Inflammatory macrophage (primary cell): Measurements from ENCODE around the gene UBE2O.
"Not testable (repeated sequence)": the region's sequence is repeated elsewhere in the genome, so short reads cannot be mapped to it uniquely, and the experiment has no call there.

ENCODE experiments used
- DNase-seq, 2 donors: peaks; one replicate each; pipeline ENCODE4 v3.0.0-alpha.2; 2020 to 2022

UBE2O gene

GRCh38 chr17:76370261-76370993 lies 82.5 kb downstream of the UBE2O start:
- no peak for DNase-seq

DNA sequence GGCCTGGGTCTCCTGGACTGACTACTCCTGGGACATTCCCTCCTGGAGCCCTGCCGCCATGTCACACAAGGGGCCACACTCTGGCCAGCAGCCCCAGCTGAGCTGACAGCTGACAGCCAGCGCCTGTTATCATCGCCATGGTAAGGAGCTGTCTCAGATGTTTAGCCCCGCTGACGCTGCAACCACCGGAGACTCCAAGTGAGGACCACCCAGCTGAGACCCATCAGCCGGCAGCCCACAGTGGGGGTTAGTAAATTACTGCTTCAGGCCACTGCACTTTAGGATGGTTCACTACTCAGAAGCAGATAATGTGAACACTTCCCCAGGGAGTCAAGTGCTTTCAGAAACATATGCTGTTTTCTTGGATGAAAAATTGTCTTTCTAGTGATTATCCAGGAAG lies 83.1 kb downstream of the UBE2O start:
- no peak for DNase-seq

- DNase-seq: no peak
These were observed 83.6 kb downstream of the UBE2O start for GRCh38 chr17:76369379-76369778.

GRCh38 chr17:76368545-76368944 lies 84.4 kb downstream of the UBE2O start:
- DNase-seq: no peak

- DNase-seq: no peak
These were observed 85.3 kb downstream of the UBE2O start for GRCh38 chr17:76367642-76368041.

DNA sequence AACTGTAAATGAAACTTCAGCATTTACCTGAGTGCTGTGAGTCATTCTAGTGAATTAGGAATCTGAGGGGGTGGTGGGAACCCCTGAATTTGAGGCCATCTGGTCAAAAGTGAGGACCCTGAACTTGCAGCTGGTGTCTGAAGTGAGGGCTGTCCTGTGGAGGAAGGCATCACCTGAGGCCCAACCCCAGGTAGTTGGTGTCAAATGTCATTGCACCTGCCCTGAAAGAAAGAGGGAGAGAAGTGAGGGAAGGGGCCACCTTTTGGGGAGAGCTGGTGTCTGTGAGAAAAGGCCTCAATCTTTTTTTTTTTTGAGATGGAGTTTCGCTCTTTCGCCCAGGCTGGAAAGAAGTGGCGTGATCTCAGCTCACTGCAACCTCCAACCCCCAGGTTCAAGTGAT lies 86.7 kb downstream of the UBE2O start:
- no peak for DNase-seq

DNA sequence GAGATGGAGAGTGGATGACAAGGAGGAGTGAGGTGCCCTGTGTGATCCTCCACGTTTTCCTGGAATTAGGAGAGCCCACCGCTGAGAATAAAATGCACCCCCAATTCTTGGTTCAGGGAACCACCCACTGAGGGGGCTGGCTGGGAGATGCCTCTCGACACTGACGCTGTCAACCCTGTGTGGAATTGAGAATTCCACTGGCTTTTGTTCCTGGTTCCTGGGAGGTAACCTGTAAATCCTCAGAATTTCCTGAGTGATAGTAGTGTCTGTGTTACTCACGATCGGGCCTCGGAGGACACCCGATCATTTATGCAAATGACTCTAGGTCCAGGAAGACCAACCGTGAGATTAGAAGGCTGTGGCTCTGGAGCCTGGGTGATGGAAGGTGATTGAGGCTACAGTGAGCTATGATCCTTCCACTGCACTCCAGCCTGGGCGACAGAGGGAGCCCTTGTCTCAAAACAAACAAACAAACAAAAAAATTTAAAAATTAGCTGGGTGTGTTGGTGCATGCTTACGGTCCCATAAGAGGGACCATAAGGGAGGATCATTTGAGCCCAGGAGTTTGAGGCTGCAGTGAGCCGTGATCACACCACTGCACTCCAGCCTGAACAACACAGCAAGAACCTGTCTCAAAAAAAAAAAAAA lies 87.6 kb downstream of the UBE2O start:
- DNase-seq: peak; percentile 29 to 32

GRCh38 chr17:76363107-76363842 lies 89.7 kb downstream of the UBE2O start:
- DNase-seq: no peak

DNA sequence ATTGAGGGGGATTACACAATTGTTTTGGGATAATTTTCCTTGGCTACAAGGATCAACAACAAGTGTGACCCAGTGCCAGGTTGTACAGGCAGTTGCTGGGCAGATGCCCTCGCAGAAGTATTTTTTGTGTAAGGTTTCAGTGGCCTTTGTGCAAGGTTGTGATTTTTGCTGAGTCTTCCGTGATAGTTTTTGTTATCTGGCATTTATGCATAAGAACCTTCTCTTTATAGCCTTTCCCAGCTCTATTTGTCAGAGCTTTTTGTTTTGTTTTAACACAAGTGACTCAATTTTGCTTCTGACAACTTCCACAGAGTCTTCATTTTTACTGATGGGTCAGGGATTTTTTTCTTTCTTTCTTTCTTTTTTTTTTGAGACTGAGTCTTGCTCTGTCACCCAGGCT lies 92.5 kb downstream of the UBE2O start:
- no peak for DNase-seq

DNA sequence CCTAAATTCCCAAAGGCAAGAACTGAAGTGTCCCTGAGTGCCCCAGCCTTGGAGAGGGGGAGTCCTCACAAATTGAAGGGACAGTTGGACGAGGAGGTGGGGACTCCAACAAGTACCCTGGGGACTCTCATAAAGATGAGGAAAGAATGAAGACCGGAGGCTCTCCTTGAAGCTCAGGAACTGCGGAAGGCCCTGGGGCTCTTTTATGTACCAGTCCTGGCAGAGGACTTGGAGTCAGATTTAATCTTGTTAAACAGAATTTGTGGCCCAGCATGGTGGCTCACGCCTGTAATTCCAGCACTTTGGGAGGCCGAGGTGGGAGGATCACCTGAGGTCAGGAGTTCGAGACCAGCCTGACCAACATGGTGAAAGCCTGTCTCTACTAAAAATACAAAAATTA lies 93.2 kb downstream of the UBE2O start:
- DNase-seq: not testable (repeated sequence)

DNA sequence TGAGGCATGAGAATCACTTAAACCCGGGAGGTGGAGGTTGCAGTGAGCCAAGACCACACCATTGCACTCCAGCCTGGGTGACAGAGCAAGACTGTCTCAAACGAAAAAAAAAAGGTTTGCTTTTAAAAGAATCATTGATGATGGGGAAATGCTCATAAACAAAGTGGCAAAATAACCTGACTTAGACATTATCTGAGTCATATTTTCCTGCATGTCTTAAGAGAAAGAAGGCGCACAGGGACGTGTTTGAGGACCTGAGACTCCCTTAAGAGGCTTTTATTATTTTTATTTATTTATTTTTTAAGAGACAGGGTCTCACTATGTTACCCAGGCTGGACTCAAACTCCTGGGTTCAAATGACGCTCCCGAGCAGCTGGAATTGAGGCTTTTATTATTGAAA lies 93.6 kb downstream of the UBE2O start:
- DNase-seq: no peak

DNA sequence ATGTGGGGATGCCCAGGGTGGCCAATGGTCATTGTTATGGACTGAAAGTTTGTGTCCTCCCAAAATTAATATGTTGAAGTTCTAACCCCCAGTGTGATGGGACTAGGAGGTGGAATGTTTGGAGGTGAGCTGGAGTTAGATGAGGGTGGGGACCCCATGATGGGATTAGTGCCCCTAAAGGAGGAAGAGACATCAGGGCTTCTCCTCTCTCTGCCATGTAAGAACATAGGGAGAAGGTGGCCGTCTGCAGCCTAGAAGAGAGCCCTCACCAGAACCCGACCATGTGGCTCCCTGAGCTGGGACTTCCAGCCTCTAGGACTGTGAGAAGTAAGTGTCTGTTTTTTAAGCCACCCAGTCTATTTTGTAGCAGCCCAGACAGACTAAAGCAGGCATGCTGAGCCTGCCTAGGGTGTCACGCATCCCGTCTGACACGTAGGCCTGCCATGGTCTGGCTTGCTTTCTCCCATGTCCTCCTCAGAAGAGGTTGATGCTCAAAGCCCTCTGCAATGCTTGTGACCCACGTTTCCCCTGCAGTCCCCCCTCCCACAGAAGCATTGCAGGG lies 95.3 kb downstream of the UBE2O start:
- DNase-seq: no peak

DNA sequence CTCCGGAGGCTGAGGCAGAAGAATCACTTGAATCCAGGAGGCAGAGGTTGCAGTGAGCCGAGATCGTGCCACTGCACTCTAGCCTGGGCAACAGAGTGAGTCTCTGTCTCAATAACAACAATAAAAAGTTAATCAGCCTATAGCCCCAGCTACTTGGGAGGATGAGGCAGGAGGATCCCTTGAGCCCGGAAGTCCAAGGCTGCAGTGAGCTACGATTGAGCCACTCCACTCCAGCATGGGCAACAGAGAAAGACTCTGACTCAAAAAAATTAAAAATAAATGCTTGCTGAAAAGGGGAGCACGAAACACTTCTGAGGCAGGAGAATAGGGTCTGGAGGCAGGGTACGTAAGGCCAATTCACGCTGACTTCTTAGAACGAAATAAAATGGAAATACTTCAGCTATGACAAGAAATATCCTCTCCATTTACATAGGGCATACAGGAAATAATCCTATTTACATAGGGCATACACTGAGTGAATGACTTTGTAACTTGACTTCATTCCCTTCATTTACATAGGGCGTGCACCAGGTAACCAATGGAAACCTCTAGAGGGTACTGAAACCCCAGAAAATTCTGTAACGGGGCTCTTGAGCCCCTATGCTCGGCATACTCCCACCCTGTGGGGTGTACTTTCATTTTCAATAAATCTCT lies 96.0 kb downstream of the UBE2O start:
- no peak for DNase-seq

GRCh38 chr17:76354747-76355310 lies 98.1 kb downstream of the UBE2O start:
- DNase-seq: no peak

DNA sequence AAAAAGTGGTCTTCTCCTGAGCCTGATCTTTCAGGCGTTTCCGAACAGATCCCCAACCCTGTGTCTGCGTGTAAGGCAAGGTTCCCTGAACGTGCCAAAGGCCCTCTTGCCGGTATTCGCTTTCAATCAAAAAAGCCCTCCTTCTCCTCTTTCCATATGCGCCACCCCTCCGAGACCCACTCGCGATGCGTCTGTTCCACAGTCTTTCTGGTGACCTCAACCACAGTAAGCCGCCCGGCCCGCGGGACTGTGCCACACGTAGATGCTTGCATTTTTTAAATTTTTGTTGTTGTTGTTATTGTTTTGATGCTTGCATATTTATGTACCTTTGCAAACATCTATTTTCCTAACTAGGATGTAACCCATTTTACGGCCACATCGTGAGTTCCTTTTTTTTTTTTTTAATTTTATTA lies 98.6 kb downstream of the UBE2O start:
- no peak for DNase-seq

GRCh38 chr17:76353599-76354316 lies 99.2 kb downstream of the UBE2O start, which contains the start of gene PRPSAP1:
PRPSAP1 (minus strand) TSS chr17:76353916; CDS start chr17:76353703, 213 bp downstream.
- peak; percentile 84 to 91 for DNase-seq

GRCh38 chr17:76353004-76353598 lies 99.9 kb downstream of the UBE2O start:
- peak; percentile 20 to 42 for DNase-seq

GRCh38 chr17:76351526-76352071 lies 101.4 kb downstream of the UBE2O start:
- no peak for DNase-seq

GRCh38 chr17:76350463-76350862 lies 102.5 kb downstream of the UBE2O start:
- no peak for DNase-seq

- not testable (repeated sequence) for DNase-seq
These were observed 106.0 kb downstream of the UBE2O start for GRCh38 chr17:76346936-76347335.
